GM13977 (cell line): Measurements from ENCODE around the gene DYNLT2B.
"Not testable (repeated sequence)": the region's sequence is repeated elsewhere in the genome, so short reads cannot be mapped to it uniquely, and the experiment has no call there.

ENCODE experiments used
- DNase-seq: peaks from one replicate; pipeline ENCODE4 v3.0.0; 2012; ENCODE audit warnings: low spot score
- CTCF ChIP-seq: IDR thresholded peaks from 2 replicates; pipeline ENCODE4 v1.5.1; 2012; ENCODE audit warnings: mild to moderate bottlenecking, control low read depth; ENCODE audit not compliant: insufficient read depth; ENCODE audit errors: extremely low read depth, missing control alignments
- in situ Hi-C: fragments of 300-500 bp; cut with MboI; formaldehyde crosslinking; loops from one replicate; pipeline ENCODE4 v1.12.0; 2022; ENCODE audit warnings: low sequenced_read_pairs, low pct_unique_long_range_greater_than_20kb, mixed read lengths, inconsistent platforms; ENCODE audit not compliant: unreplicated experiment

Gene DYNLT2B

GRCh38 chr3:196332168-196332567, 14.1 kb upstream of the DYNLT2B start:
- DNase-seq = no peak
- in situ Hi-C loops = no loop called here
- TF ChIP-seq CTCF = no peak

DNA sequence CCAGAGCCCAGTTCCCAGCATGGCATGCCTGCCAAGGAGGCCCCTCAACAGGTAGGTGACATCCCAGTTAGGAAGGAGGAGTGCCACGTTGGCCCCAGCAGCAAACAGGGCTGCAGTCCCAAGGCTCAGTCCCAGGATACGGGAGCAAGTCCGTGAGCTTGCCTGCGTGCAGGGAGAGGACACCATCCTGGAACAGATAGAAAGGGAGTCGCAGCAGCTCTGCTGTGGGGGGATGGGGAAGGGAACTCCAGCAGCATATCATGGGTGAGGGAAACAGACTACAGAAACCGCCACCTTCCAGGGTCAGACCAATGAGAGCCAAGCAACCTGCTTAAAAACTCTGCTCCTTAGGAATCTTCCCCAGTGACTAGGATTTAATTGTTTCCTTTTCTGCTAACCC, 9.4 kb upstream of the DYNLT2B start:
- TF ChIP-seq CTCF = no peak
- DNase-seq = no peak
- in situ Hi-C loops = no loop called here

- no peak for DNase-seq
- TF ChIP-seq CTCF = no peak
- in situ Hi-C loops = no loop called here
Observed at GRCh38 chr3:196326936-196327335, 8.9 kb upstream of the DYNLT2B start.

DNA sequence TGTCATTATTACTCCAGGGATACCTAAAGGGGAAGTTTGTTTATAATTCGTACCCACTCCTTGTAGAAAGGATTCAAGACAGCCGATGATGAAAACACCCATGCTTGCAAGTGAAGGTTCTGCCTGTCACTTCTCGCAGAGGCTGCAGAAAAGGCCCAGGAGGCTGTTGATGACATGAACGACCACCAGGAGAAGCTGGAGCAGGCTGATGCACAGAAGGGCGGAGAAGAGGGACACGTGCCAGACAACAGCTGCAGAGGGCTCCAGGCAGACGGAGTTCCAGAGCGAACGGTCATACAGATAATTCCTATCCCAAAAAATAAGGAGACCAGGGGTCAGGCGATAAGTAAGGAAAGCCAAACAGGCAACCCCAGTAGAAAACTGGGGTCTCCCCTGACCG, 5.7 kb upstream of the DYNLT2B start:
- no peak for DNase-seq
- no peak for TF ChIP-seq CTCF
- in situ Hi-C loops = no loop called here

GRCh38 chr3:196323016-196323415, 5.0 kb upstream of the DYNLT2B start:
- no peak for TF ChIP-seq CTCF
- in situ Hi-C loops = no loop called here

GRCh38 chr3:196321162-196321561, 3.1 kb upstream of the DYNLT2B start:
- no peak for TF ChIP-seq CTCF
- in situ Hi-C loops = no loop called here
- no peak for DNase-seq

More at GRCh38 chr3:196323016-196323415, 5.0 kb upstream of the DYNLT2B start:
- no peak for DNase-seq

DNA sequence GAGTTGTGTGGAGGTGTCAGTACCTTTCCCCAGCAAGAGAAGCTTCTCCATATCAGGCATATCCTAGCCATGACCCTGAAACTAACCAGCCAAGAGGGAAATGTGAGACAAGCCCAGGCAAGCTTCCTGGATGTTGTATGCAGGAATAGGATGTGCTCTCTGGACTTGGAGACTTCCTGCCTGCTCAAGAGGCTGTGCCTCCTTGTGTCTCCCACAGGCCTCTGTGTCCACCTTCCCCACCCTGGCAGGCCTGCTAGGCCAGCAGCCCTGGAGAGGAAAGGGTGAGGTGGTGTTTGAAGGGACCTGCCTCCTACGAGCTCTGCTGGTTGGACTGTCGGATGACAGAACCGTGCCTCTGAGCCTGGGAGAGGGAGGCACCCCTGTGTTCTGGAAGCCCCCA, 2.1 kb upstream of the DYNLT2B start:
- in situ Hi-C loops = no loop called here
- TF ChIP-seq CTCF = no peak
- DNase-seq = no peak

GRCh38 chr3:196316799-196317686, 997 bp downstream of the DYNLT2B start:
- DNase-seq, in situ Hi-C loops: not testable (repeated sequence)
